Prostate gland (tissue), 2 donors: ENCODE measurements around the gene PLEKHB1. TPM values are rescaled to one million over a fixed set of nuclear protein-coding genes. Genes with fewer than 3 reads are reported as not detected.

ENCODE experiments used
- DNase-seq: peaks from one replicate; pipeline ENCODE4 v3.0.0-alpha.2; 2019; ENCODE audit warnings: low spot score
- H3K27ac ChIP-seq, 2 donors: fragments of 200-600 bp; sonication (generic); 2 replicates each; pipeline ENCODE4 v1.5.1; 2017 to 2019
- H3K27me3 ChIP-seq: fragments of 200-600 bp; sonication (generic); replicated peaks from 2 replicates; pipeline ENCODE4 v1.5.1; 2019; ENCODE audit not compliant: insufficient read depth
- H3K36me3 ChIP-seq, 2 donors: fragments of 200-600 bp; sonication (generic); 1 replicate in 1 of 2; 2 replicates in 1 of 2; pipeline versions ENCODE4 v1.5.1 to v1.8.1; 2017 to 2019
- H3K4me1 ChIP-seq: fragments of 200-600 bp; sonication (generic); replicated peaks from 2 replicates; pipeline ENCODE4 v1.5.1; 2019
- H3K4me3 ChIP-seq, 2 donors: fragments of 200-600 bp; sonication (generic); 2 replicates each; pipeline ENCODE4 v1.5.1; 2017 to 2019
- H3K9me3 ChIP-seq: fragments of 200-600 bp; sonication (generic); 2 replicates; pipeline ENCODE4 v1.5.1; 2017
- CTCF ChIP-seq, 4 experiments: fragments of 200-600 bp in 2 of 4; fragments of 450-650 bp in 2 of 4; sonication (generic) in 2 of 4; IDR thresholded peaks; 1 replicate in 3 of 4; 2 replicates in 1 of 4; pipeline ENCODE4 v1.5.1; 2016 to 2019; ENCODE audit warnings: antibody characterized with exemption in 4 of 4, mild to moderate bottlenecking in 2 of 4, moderate library complexity in 2 of 4
- POLR2A ChIP-seq: fragments of 450-650 bp; IDR thresholded peaks from one replicate; pipeline ENCODE4 v1.6.1; 2016; ENCODE audit warnings: antibody characterized with exemption, mild to moderate bottlenecking
- POLR2AphosphoS5 ChIP-seq: sonication (generic); formaldehyde crosslinking; IDR thresholded peaks from one replicate; pipeline ENCODE4 v1.6.1; 2017; ENCODE audit warnings: antibody characterized with exemption
- WGBS: methylation state at CpG from one replicate; pipeline ENCODE4 v1.1.5; 2018; 5-methylcytosine and 5-hydroxymethylcytosine counted together
- intact Hi-C: fragments of 100-400 bp; cut with DNase I; formaldehyde crosslinking; loops from one replicate; pipeline ENCODE4 v1.14.2; 2022
- total RNA-seq, 2 donors: library from RNA; depleted of rRNA; stranded (reverse); fragments of >200 nt; gene quantifications; one replicate each; pipeline ENCODE4 v1.1.0, GENCODE V29; 2016

The PLEKHB1 gene
- total RNA-seq, 2 donors from 2014 or later: 30.8 to 64.9 TPM

DNA sequence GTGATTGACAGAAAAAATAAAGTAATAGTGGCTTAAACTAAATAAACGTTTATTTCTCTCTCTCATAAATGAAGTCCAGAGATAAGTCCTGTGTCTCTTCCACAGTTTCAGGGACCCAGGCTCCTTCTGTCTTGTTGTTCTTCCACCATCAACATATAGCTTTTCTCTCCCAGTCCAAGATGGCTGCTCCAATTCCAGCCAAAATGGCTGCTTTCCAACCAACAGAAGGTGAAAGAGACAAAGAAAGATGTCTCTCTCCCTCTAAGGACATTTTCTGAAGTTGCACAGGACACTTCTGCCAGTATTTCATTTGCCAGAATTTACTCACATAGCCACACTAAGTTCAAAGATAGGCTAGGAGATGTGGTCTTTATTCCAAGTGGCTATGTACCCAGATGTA lies 9.4 kb upstream of the PLEKHB1 start:
- TF ChIP-seq POLR2AphosphoS5 (no peak), POLR2A (no peak)

DNA sequence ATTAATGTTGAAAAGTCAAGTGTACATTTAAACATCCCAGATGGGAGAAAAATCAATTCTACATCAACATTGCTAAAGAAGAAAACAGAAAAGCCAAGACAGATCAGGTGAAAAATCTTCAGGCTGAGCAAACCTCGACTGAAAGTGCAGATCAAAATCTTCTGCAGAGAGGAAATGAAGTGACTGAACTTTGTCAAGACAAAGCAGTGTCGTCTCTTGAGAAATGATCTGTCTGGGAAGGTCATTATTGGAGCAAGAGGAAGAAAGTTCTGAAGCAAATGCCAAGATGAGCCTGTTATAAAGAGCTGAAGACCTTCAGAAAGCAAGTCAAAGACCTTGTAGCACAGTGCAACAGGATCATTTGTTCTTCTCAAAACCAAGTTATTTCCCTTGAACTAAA lies 5.8 kb upstream of the PLEKHB1 start:
- no peak for TF ChIP-seq CTCF (IDR thresholded peaks at IDR 0.05)
- TF ChIP-seq POLR2A: no peak
- TF ChIP-seq POLR2AphosphoS5: no peak
- H3K4me3 ChIP-seq: no peak overlapping the region
- H3K27me3 ChIP-seq: no peaks in the 10 kb centered on the region
- no peak overlapping the region for H3K27ac ChIP-seq
- intact Hi-C loops: no loop called here
- H3K9me3 ChIP-seq: no peaks in the 10 kb centered on the region
- no peaks in the 10 kb centered on the region for H3K36me3 ChIP-seq
- H3K4me1 ChIP-seq: no peaks in the 10 kb centered on the region
- DNase-seq: no peak
- WGBS: 51% methylated on average over 2 of the region's 2 CpGs

More for the DNA sequence above, 9.4 kb upstream of the PLEKHB1 start:
- no peaks in the 10 kb centered on the region for H3K9me3 ChIP-seq
- H3K27me3 ChIP-seq: no peaks in the 10 kb centered on the region
- no peak overlapping the region for H3K4me3 ChIP-seq
- intact Hi-C loops: no loop called here
- no peak for DNase-seq
- no peaks in the 10 kb centered on the region for H3K4me1 ChIP-seq
- H3K27ac ChIP-seq: no peak overlapping the region
- H3K36me3 ChIP-seq: no peaks in the 10 kb centered on the region
- 42% methylated on average over 1 of the region's 1 CpG for WGBS

DNA sequence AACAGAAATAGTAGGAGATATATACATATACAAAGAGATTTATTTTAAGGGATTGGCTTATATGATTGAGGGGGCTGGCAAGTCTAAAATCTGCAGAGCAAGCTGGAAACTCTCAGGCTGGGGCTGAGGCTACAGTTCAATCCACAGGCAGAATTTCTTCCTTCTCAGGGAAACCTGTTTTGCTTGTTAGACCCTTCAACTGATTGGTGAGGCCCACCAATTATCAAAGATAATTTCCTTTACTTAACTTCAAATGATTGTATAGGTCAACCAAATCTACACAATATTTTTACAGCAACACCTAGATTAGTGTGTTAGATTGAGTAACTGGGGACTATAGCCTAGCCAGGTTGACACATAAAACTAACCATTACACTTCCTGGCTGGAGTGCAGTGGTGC lies 4.7 kb upstream of the PLEKHB1 start:
- H3K27me3 ChIP-seq: no peaks in the 10 kb centered on the region
- intact Hi-C loops: no loop called here
- no peaks in the 10 kb centered on the region for H3K36me3 ChIP-seq
- no peaks in the 10 kb centered on the region for H3K4me1 ChIP-seq
- H3K4me3 ChIP-seq: no peak overlapping the region
- H3K27ac ChIP-seq: no peak overlapping the region
- TF ChIP-seq POLR2AphosphoS5 (no peak), CTCF (IDR thresholded peaks at IDR 0.05) (no peak), POLR2A (no peak)
- DNase-seq: no peak
- H3K9me3 ChIP-seq: no peaks in the 10 kb centered on the region

GRCh38 chr11:73645121-73645969 lies 1.0 kb upstream of the PLEKHB1 start:
- Histone ChIP-seq H3K27ac (no peak overlapping the region), H3K36me3 (no peaks in the 10 kb centered on the region), H3K9me3 (no peaks in the 10 kb centered on the region), H3K27me3 (no peaks in the 10 kb centered on the region), H3K4me1 (no peaks in the 10 kb centered on the region), H3K4me3 (no peak overlapping the region)
- intact Hi-C loops: no loop called here
- WGBS: 55% methylated on average over 16 of the region's 16 CpGs
- DNase-seq: no peak
- TF ChIP-seq POLR2AphosphoS5 (no peak), CTCF (IDR thresholded peaks at IDR 0.05) (no peak), POLR2A (no peak)

GRCh38 chr11:73647459-73648100 lies 1.2 kb downstream of the PLEKHB1 start:
- H3K36me3 ChIP-seq: no peaks in the 10 kb centered on the region
- no peaks in the 10 kb centered on the region for H3K27me3 ChIP-seq
- H3K9me3 ChIP-seq: no peaks in the 10 kb centered on the region
- intact Hi-C loops: no loop called here
- peak overlapping the region; percentile 8 to 18 for H3K4me3 ChIP-seq
- peak; percentile 74 for DNase-seq
- no peaks in the 10 kb centered on the region for H3K4me1 ChIP-seq
- H3K27ac ChIP-seq: no peak overlapping the region
- 10% methylated on average over 23 of the region's 23 CpGs for WGBS
- TF ChIP-seq CTCF (IDR thresholded peaks at IDR 0.05) (no peak), POLR2AphosphoS5 (peak; percentile 51)
